ENCODE data around the gene ATF1.
"Not testable (repeated sequence)": the region's sequence is repeated elsewhere in the genome, so short reads cannot be mapped to it uniquely, and the experiment has no call there.

ATF1 gene

GRCh38 chr12:50862316-50862715 lies 98.4 kb downstream of the ATF1 start:
- no peak for DNase-seq (ENCODE audit: low read depth)

- DNase-seq (ENCODE audit: low read depth): no peak
These were observed 101.4 kb downstream of the ATF1 start for GRCh38 chr12:50865266-50865665.

GRCh38 chr12:50868881-50869280 lies 105.0 kb downstream of the ATF1 start:
- not testable (repeated sequence) for DNase-seq (ENCODE audit: low read depth)
